PC-3 (cell line): ENCODE results near the gene CRYBB3. TPM values are rescaled to one million over a fixed set of nuclear protein-coding genes. Genes with fewer than 3 reads are reported as not detected.

Source experiments
- total RNA-seq: library from RNA; depleted of rRNA; stranded (reverse); fragments of >200 nt; gene quantifications from 2 replicates; pipeline ENCODE4 v1.2.3, GENCODE V29; 2014; rRNA removed

The CRYBB3 gene
- total RNA-seq, 1 experiment from 2014 or later = 1.2 TPM

Other genes with a start within 250 kb of the CRYBB3 start
- gene KIAA1671, start 247.1 kb upstream of the CRYBB3 start, total RNA-seq = 18.6 and 22.1 TPM in 2 replicates
- gene CRYBB2, start 19.8 kb downstream of the CRYBB3 start, total RNA-seq = not detected in 2 replicates